ENCODE data around the gene KDM2A.

Gene KDM2A

DNA sequence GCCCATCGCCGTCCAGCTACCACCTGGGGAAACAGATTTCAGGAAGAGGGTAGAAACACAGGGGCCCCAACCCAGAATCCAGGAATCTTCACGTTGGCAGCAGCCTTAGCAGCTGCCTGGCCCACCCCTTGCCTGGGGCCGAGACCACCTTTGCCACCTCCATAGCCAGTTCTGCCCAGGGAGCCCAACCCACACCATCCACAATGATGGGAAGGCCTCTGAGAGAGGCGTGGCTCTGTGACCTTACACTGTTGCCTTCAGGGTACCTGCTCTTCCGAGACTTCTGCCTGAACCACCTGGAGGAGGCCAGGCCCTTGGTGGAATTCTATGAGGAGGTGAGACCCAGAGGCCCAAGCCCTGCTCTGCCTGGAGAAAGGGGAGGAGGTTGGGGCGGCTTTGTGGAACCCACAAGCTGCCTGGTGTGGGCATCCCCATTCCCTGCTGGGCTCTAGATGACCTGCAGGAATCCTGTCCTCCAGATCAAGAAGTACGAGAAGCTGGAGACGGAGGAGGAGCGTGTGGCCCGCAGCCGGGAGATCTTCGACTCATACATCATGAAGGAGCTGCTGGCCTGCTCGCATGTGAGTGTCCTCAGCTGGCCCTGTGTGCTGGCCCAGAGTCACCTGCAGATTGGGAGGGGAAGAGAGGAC is 160.0 kb downstream of the KDM2A start:
- no peak overlapping the region for H2BK120ac ChIP-seq (ENCODE audit: low read depth, low read length)
- no peak overlapping the region for H4K5ac ChIP-seq (ENCODE audit: low read length)
- H4K8ac ChIP-seq (ENCODE audit: low read depth, low read length), result no peak overlapping the region
- H3K27ac ChIP-seq (ENCODE audit: low read depth, low read length), result no peak overlapping the region
- no peak overlapping the region for H3K4me2 ChIP-seq (ENCODE audit: low read length)
- H2BK15ac ChIP-seq (replicated peaks; ENCODE audit: low read depth), result no peak overlapping the region
- H3K23ac ChIP-seq (ENCODE audit: low read length), result no peak overlapping the region
- H2AK5ac ChIP-seq (ENCODE audit: low read length), result no peak overlapping the region
- no peak overlapping the region for H2BK5ac ChIP-seq (ENCODE audit: low read length)
- WGBS (ENCODE audit: extremely low coverage, insufficient coverage, low lambda C conversion rate), result no CpG with 5 or more reads among the region's 14 CpGs
- peaks cover 15% of the 10 kb centered on the region for H3K36me3 ChIP-seq (ENCODE audit: control insufficient read depth, insufficient read depth, low read length)
- H3K4me3 ChIP-seq (ENCODE audit: low read length), result no peak overlapping the region
- DNase-seq, result no peak
- no peak overlapping the region for H3K9ac ChIP-seq (ENCODE audit: low read length)
- no peaks in the 10 kb centered on the region for H3K27me3 ChIP-seq (ENCODE audit: insufficient read depth, low read length, poor library complexity)
- H3K18ac ChIP-seq (ENCODE audit: low read length), result no peak overlapping the region
- H3K56ac ChIP-seq (ENCODE audit: low read length), result no peak overlapping the region
- H3K79me2 ChIP-seq (ENCODE audit: control insufficient read depth, insufficient read depth, low read length), result peaks cover 9% of the 10 kb centered on the region
- peaks cover 17% of the 10 kb centered on the region for H3K79me1 ChIP-seq (ENCODE audit: low read length)
- H3K4me1 ChIP-seq (ENCODE audit: control insufficient read depth, low read depth, low read length), result peaks cover 8% of the 10 kb centered on the region
- H3K4ac ChIP-seq (ENCODE audit: low read depth, low read length), result no peak overlapping the region

GRCh38 chr11:67279589-67280340 is 160.7 kb downstream of the KDM2A start:
- H3K36me3 ChIP-seq (ENCODE audit: control insufficient read depth, insufficient read depth, low read length), result peaks cover 15% of the 10 kb centered on the region

DNA sequence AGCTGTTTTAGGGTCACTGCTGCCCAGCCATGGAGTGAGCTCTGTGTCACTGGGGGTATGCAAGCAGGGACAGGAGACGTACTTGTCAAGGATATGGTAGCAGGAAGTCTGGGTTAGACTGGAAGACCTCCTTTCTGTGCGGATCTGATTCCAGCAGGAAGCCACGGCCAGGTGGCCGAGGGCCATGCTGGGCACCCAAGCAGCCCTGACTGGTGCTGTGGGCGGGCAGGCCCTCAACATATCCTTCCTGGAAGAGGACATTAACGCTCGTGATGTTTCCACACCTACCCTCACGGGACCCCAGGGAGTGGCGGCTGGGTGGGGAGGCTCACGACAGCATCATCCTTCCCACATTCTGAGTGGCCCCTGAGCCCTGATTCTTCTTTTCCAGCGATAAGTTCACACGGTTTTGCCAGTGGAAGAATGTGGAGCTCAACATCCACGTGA is 161.3 kb downstream of the KDM2A start:
- H2AK5ac ChIP-seq (ENCODE audit: low read length), result no peak overlapping the region
- H4K5ac ChIP-seq (ENCODE audit: low read length), result no peak overlapping the region
- H3K23ac ChIP-seq (ENCODE audit: low read length), result no peak overlapping the region
- H4K8ac ChIP-seq (ENCODE audit: low read depth, low read length), result no peak overlapping the region
- H3K56ac ChIP-seq (ENCODE audit: low read length), result no peak overlapping the region
- H2BK120ac ChIP-seq (ENCODE audit: low read depth, low read length), result no peak overlapping the region
- no peak overlapping the region for H2BK5ac ChIP-seq (ENCODE audit: low read length)
- H2BK15ac ChIP-seq (replicated peaks; ENCODE audit: low read depth), result no peak overlapping the region
- H3K9ac ChIP-seq (ENCODE audit: low read length), result no peak overlapping the region
- no peak overlapping the region for H3K27ac ChIP-seq (ENCODE audit: low read depth, low read length)
- H3K4me3 ChIP-seq (ENCODE audit: low read length), result no peak overlapping the region
- H3K79me2 ChIP-seq (ENCODE audit: control insufficient read depth, insufficient read depth, low read length), result peaks cover 5% of the 10 kb centered on the region
- H3K79me1 ChIP-seq (ENCODE audit: low read length), result peaks cover 12% of the 10 kb centered on the region
- H3K4me1 ChIP-seq (ENCODE audit: control insufficient read depth, low read depth, low read length), result peaks cover 8% of the 10 kb centered on the region
- H3K36me3 ChIP-seq (ENCODE audit: control insufficient read depth, insufficient read depth, low read length), result peaks cover 17% of the 10 kb centered on the region
- H3K4me2 ChIP-seq (ENCODE audit: low read length), result no peak overlapping the region
- H3K27me3 ChIP-seq (ENCODE audit: insufficient read depth, low read length, poor library complexity), result no peaks in the 10 kb centered on the region
- H3K4ac ChIP-seq (ENCODE audit: low read depth, low read length), result no peak overlapping the region
- no CpG with 5 or more reads among the region's 13 CpGs for WGBS (ENCODE audit: extremely low coverage, insufficient coverage, low lambda C conversion rate)
- DNase-seq, result no peak
- H3K18ac ChIP-seq (ENCODE audit: low read length), result no peak overlapping the region

More at GRCh38 chr11:67279589-67280340, 160.7 kb downstream of the KDM2A start:
- no peak overlapping the region for H2BK5ac ChIP-seq (ENCODE audit: low read length)
- H4K8ac ChIP-seq (ENCODE audit: low read depth, low read length), result no peak overlapping the region
- H3K9ac ChIP-seq (ENCODE audit: low read length), result no peak overlapping the region
- no peak overlapping the region for H2AK5ac ChIP-seq (ENCODE audit: low read length)
- H3K79me1 ChIP-seq (ENCODE audit: low read length), result peaks cover 14% of the 10 kb centered on the region
- no peak overlapping the region for H4K5ac ChIP-seq (ENCODE audit: low read length)
- no peak overlapping the region for H3K18ac ChIP-seq (ENCODE audit: low read length)
- no peak overlapping the region for H3K27ac ChIP-seq (ENCODE audit: low read depth, low read length)
- H3K56ac ChIP-seq (ENCODE audit: low read length), result no peak overlapping the region
- H3K4me3 ChIP-seq (ENCODE audit: low read length), result no peak overlapping the region
- no peak overlapping the region for H2BK120ac ChIP-seq (ENCODE audit: low read depth, low read length)
- peaks cover 5% of the 10 kb centered on the region for H3K79me2 ChIP-seq (ENCODE audit: control insufficient read depth, insufficient read depth, low read length)
- no peak for DNase-seq
- H3K23ac ChIP-seq (ENCODE audit: low read length), result no peak overlapping the region
- H2BK15ac ChIP-seq (replicated peaks; ENCODE audit: low read depth), result no peak overlapping the region
- peaks cover 8% of the 10 kb centered on the region for H3K4me1 ChIP-seq (ENCODE audit: control insufficient read depth, low read depth, low read length)
- no CpG with 5 or more reads among the region's 17 CpGs for WGBS (ENCODE audit: extremely low coverage, insufficient coverage, low lambda C conversion rate)
- no peak overlapping the region for H3K4me2 ChIP-seq (ENCODE audit: low read length)
- H3K4ac ChIP-seq (ENCODE audit: low read depth, low read length), result no peak overlapping the region
- H3K27me3 ChIP-seq (ENCODE audit: insufficient read depth, low read length, poor library complexity), result no peaks in the 10 kb centered on the region

DNA sequence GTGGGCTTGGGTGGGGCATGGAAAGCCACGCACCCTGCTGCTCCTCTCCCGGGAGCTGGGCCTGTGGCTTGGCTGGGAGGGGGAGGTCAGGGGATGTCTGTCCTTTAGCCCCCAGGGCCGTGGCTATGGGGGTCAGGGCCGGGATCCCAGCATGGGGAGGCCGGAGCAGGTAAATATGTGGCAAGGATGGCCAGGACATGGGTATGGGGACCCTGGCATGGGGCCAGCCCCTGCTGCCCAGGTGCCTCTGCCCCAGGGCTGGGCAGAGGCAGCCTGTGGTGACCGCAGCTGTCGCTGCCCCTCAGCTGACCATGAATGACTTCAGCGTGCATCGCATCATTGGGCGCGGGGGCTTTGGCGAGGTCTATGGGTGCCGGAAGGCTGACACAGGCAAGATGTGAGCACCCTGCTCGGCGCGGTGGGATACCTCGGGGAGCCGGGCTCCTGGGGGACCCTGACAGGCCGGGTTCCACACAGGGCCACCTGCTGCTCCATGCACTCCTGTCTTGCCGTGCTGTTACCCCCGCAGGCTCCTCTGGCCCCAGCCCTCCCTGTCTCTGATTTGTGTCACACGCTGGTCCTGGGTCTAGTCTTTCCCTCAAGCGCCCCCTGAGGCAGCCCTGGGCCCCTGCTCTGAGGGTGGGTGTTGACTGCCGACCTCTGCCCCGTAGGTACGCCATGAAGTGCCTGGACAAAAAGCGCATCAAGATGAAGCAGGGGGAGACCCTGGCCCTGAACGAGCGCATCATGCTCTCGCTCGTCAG is 161.9 kb downstream of the KDM2A start:
- Histone ChIP-seq H4K5ac (ENCODE audit: low read length) (no peak overlapping the region), H3K4me1 (ENCODE audit: control insufficient read depth, low read depth, low read length) (peaks cover 8% of the 10 kb centered on the region), H3K4ac (ENCODE audit: low read depth, low read length) (no peak overlapping the region), H3K79me2 (ENCODE audit: control insufficient read depth, insufficient read depth, low read length) (peaks cover 2% of the 10 kb centered on the region), H3K27me3 (ENCODE audit: insufficient read depth, low read length, poor library complexity) (no peaks in the 10 kb centered on the region), H3K56ac (ENCODE audit: low read length) (no peak overlapping the region), H2BK120ac (ENCODE audit: low read depth, low read length) (no peak overlapping the region), H3K18ac (ENCODE audit: low read length) (no peak overlapping the region), H2AK5ac (ENCODE audit: low read length) (no peak overlapping the region), H3K23ac (ENCODE audit: low read length) (no peak overlapping the region), H3K27ac (ENCODE audit: low read depth, low read length) (no peak overlapping the region), H3K36me3 (ENCODE audit: control insufficient read depth, insufficient read depth, low read length) (peaks cover 17% of the 10 kb centered on the region), H4K8ac (ENCODE audit: low read depth, low read length) (no peak overlapping the region), H2BK5ac (ENCODE audit: low read length) (no peak overlapping the region), H3K9ac (ENCODE audit: low read length) (no peak overlapping the region), H2BK15ac (replicated peaks; ENCODE audit: low read depth) (no peak overlapping the region), H3K4me2 (ENCODE audit: low read length) (no peak overlapping the region), H3K79me1 (ENCODE audit: low read length) (peaks cover 7% of the 10 kb centered on the region), H3K4me3 (ENCODE audit: low read length) (no peak overlapping the region)
- WGBS (ENCODE audit: extremely low coverage, insufficient coverage, low lambda C conversion rate), result no CpG with 5 or more reads among the region's 31 CpGs
- DNase-seq, result no peak

DNA sequence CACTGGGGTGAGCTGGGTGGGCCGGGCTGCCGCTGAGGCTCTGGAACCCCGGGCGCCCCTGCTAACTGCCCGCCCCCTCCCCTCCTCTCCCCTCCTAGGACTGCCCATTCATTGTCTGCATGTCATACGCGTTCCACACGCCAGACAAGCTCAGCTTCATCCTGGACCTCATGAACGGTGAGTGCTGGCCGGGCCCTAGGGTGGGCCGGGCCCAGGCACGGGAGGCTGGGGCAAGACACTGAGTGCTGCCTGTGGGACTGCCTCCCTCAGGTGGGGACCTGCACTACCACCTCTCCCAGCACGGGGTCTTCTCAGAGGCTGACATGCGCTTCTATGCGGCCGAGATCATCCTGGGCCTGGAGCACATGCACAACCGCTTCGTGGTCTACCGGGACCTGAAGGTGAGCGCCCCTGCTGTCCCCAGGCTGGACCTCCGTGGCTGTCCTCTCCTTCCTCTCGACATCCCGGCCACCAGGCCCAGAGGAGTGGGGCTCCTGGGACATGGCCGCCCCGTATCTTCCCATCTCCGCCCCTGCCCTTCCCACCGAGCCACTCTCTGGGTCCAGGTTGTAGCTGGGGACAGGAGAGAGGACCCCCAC is 162.6 kb downstream of the KDM2A start:
- peaks cover 8% of the 10 kb centered on the region for H3K4me1 ChIP-seq (ENCODE audit: control insufficient read depth, low read depth, low read length)
- no peak for DNase-seq
- H4K5ac ChIP-seq (ENCODE audit: low read length), result no peak overlapping the region
- no peak overlapping the region for H3K23ac ChIP-seq (ENCODE audit: low read length)
- H3K4me2 ChIP-seq (ENCODE audit: low read length), result no peak overlapping the region
- H2BK15ac ChIP-seq (replicated peaks; ENCODE audit: low read depth), result no peak overlapping the region
- no peak overlapping the region for H3K18ac ChIP-seq (ENCODE audit: low read length)
- peaks cover 17% of the 10 kb centered on the region for H3K36me3 ChIP-seq (ENCODE audit: control insufficient read depth, insufficient read depth, low read length)
- H3K27me3 ChIP-seq (ENCODE audit: insufficient read depth, low read length, poor library complexity), result no peaks in the 10 kb centered on the region
- no peak overlapping the region for H2BK120ac ChIP-seq (ENCODE audit: low read depth, low read length)
- no peak overlapping the region for H3K4me3 ChIP-seq (ENCODE audit: low read length)
- H3K4ac ChIP-seq (ENCODE audit: low read depth, low read length), result no peak overlapping the region
- H4K8ac ChIP-seq (ENCODE audit: low read depth, low read length), result no peak overlapping the region
- no peak overlapping the region for H2AK5ac ChIP-seq (ENCODE audit: low read length)
- WGBS (ENCODE audit: extremely low coverage, insufficient coverage, low lambda C conversion rate), result no CpG with 5 or more reads among the region's 27 CpGs
- no peak overlapping the region for H3K9ac ChIP-seq (ENCODE audit: low read length)
- H3K27ac ChIP-seq (ENCODE audit: low read depth, low read length), result no peak overlapping the region
- H3K79me2 ChIP-seq (ENCODE audit: control insufficient read depth, insufficient read depth, low read length), result no peaks in the 10 kb centered on the region
- no peak overlapping the region for H2BK5ac ChIP-seq (ENCODE audit: low read length)
- no peak overlapping the region for H3K56ac ChIP-seq (ENCODE audit: low read length)
- H3K79me1 ChIP-seq (ENCODE audit: low read length), result peaks cover 4% of the 10 kb centered on the region

All from mesendoderm (in vitro differentiated cells).